OCI-LY1 (cell line): ENCODE data around the gene MEIS1.

Experiments
- H2AFZ ChIP-seq: fragments of 200-600 bp; sonication (generic), shearing (Covaris generic); 2 replicates; pipeline ENCODE4 v1.6.0; 2014; ENCODE audit warnings: antibody characterized with exemption, mild to moderate bottlenecking, low read length
- H3F3A ChIP-seq: fragments of 200-600 bp; sonication (generic), shearing (Covaris generic); 2 replicates; pipeline ENCODE4 v1.6.0; 2014; ENCODE audit warnings: mild to moderate bottlenecking, antibody characterized with exemption, low read length, moderate library complexity; ENCODE audit not compliant: insufficient read depth
- H3K27ac ChIP-seq: fragments of 200-600 bp; sonication (generic); 2 replicates; pipeline ENCODE4 v1.5.1; 2014; ENCODE audit warnings: low read length, mixed run types, mild to moderate bottlenecking, low read depth; ENCODE audit not compliant: poor library complexity, severe bottlenecking
- H3K27me3 ChIP-seq: fragments of 200-600 bp; sonication (generic); 2 replicates; pipeline ENCODE4 v1.6.0; 2014; ENCODE audit warnings: antibody characterized with exemption, mild to moderate bottlenecking, low read length, moderate library complexity; ENCODE audit not compliant: insufficient read depth
- H3K36me3 ChIP-seq: fragments of 200-600 bp; sonication (generic); 2 replicates; pipeline ENCODE4 v1.6.1; 2014; ENCODE audit warnings: mild to moderate bottlenecking, antibody characterized with exemption, low read length, moderate library complexity, mixed read lengths; ENCODE audit not compliant: insufficient read depth
- H3K4me1 ChIP-seq: fragments of 200-600 bp; sonication (generic); 2 replicates; pipeline ENCODE4 v1.5.1; 2014; ENCODE audit warnings: mild to moderate bottlenecking, low read length, moderate library complexity; ENCODE audit not compliant: insufficient read depth, severe bottlenecking
- H3K4me2 ChIP-seq: fragments of 200-600 bp; sonication (generic), shearing (Covaris generic); 2 replicates; pipeline ENCODE4 v1.6.1; 2014; ENCODE audit warnings: low read length
- H3K4me3 ChIP-seq: fragments of 200-600 bp; sonication (generic); 2 replicates; pipeline ENCODE4 v1.5.1; 2014; ENCODE audit warnings: low read length, low read depth, mild to moderate bottlenecking, mixed read lengths; ENCODE audit not compliant: poor library complexity, severe bottlenecking
- H3K79me2 ChIP-seq: fragments of 200-600 bp; shearing (Covaris generic); 2 replicates; pipeline ENCODE4 v1.6.1; 2016; ENCODE audit warnings: mixed run types, low read length, mixed read lengths; ENCODE audit not compliant: insufficient read depth
- H3K9ac ChIP-seq: fragments of 200-600 bp; sonication (generic), shearing (Covaris generic); 2 replicates; pipeline ENCODE4 v1.6.1; 2014; ENCODE audit warnings: mild to moderate bottlenecking, low read length, mixed read lengths
- H3K9me2 ChIP-seq: fragments of 200-600 bp; sonication (generic), shearing (Covaris generic); 2 replicates; pipeline ENCODE4 v1.6.1; 2014; ENCODE audit warnings: low read depth, mild to moderate bottlenecking, low read length, mixed read lengths
- H3K9me3 ChIP-seq: fragments of 200-600 bp; shearing (Covaris generic); 2 replicates; pipeline ENCODE4 v1.6.1; 2014; ENCODE audit warnings: low read length, mixed read lengths
- H4K20me1 ChIP-seq: fragments of 200-600 bp; sonication (generic), shearing (Covaris generic); 2 replicates; pipeline ENCODE4 v1.6.0; 2016; ENCODE audit warnings: mild to moderate bottlenecking, low read length; ENCODE audit not compliant: insufficient read depth
- CTCF ChIP-seq: fragments of 200-600 bp; sonication (generic), shearing (Covaris generic); IDR thresholded peaks from 2 replicates; pipeline ENCODE4 v1.5.1; 2017; ENCODE audit warnings: mild to moderate bottlenecking, antibody characterized with exemption, low read length, moderate library complexity, mixed read lengths
- EZH2 ChIP-seq: fragments of 200-600 bp; sonication (generic), shearing (Covaris generic); IDR thresholded peaks from 2 replicates; pipeline ENCODE4 v1.8.0; 2017; ENCODE audit warnings: borderline replicate concordance, mixed run types, mild to moderate bottlenecking, antibody characterized with exemption, low read length, moderate library complexity, mixed read lengths

Gene MEIS1

GRCh38 chr2:66472225-66472843 is 37.4 kb downstream of the MEIS1 start:
- TF ChIP-seq CTCF = no peak
- TF ChIP-seq EZH2 = no peak
- no peaks in the 10 kb centered on the region for H4K20me1 ChIP-seq
- no peak overlapping the region for H3K4me2 ChIP-seq
- peaks cover 14% of the 10 kb centered on the region for H3K4me1 ChIP-seq
- H3F3A ChIP-seq = no peaks in the 10 kb centered on the region
- H3K4me3 ChIP-seq = no peak overlapping the region
- H3K79me2 ChIP-seq = no peaks in the 10 kb centered on the region
- no peaks in the 10 kb centered on the region for H3K9me2 ChIP-seq
- no peak overlapping the region for H3K27ac ChIP-seq
- no peaks in the 10 kb centered on the region for H3K9me3 ChIP-seq
- H3K9ac ChIP-seq = no peak overlapping the region
- no peak overlapping the region for H2AFZ ChIP-seq
- H3K27me3 ChIP-seq = no peaks in the 10 kb centered on the region
- no peaks in the 10 kb centered on the region for H3K36me3 ChIP-seq

GRCh38 chr2:66477135-66477842 is 42.4 kb downstream of the MEIS1 start:
- H3K27me3 ChIP-seq = no peaks in the 10 kb centered on the region
- H3K4me2 ChIP-seq = no peak overlapping the region
- no peak overlapping the region for H2AFZ ChIP-seq
- no peaks in the 10 kb centered on the region for H3K9me2 ChIP-seq
- no peaks in the 10 kb centered on the region for H4K20me1 ChIP-seq
- H3K4me1 ChIP-seq = no peaks in the 10 kb centered on the region
- no peaks in the 10 kb centered on the region for H3K9me3 ChIP-seq
- TF ChIP-seq CTCF (no peak), EZH2 (no peak)
- H3K9ac ChIP-seq = no peak overlapping the region
- no peaks in the 10 kb centered on the region for H3K36me3 ChIP-seq
- no peak overlapping the region for H3K27ac ChIP-seq
- H3F3A ChIP-seq = no peaks in the 10 kb centered on the region
- no peak overlapping the region for H3K4me3 ChIP-seq
- H3K79me2 ChIP-seq = no peaks in the 10 kb centered on the region

GRCh38 chr2:66478299-66478698 is 43.4 kb downstream of the MEIS1 start:
- no peaks in the 10 kb centered on the region for H3K27me3 ChIP-seq
- no peak overlapping the region for H3K4me2 ChIP-seq
- no peaks in the 10 kb centered on the region for H3K79me2 ChIP-seq
- H3F3A ChIP-seq = no peaks in the 10 kb centered on the region
- no peak overlapping the region for H3K9ac ChIP-seq
- no peaks in the 10 kb centered on the region for H3K9me2 ChIP-seq
- no peak for TF ChIP-seq CTCF
- TF ChIP-seq EZH2 = no peak
- no peaks in the 10 kb centered on the region for H3K9me3 ChIP-seq
- H3K27ac ChIP-seq = no peak overlapping the region
- H4K20me1 ChIP-seq = no peaks in the 10 kb centered on the region
- H3K4me3 ChIP-seq = no peak overlapping the region
- H3K4me1 ChIP-seq = no peaks in the 10 kb centered on the region
- no peaks in the 10 kb centered on the region for H3K36me3 ChIP-seq
- no peak overlapping the region for H2AFZ ChIP-seq
